Measurements from ENCODE around the gene ROCK1. TPM values are rescaled to one million over a fixed set of nuclear protein-coding genes. Genes with fewer than 3 reads are reported as not detected.

Gene ROCK1
- total RNA-seq, 1 donor from 2014 or later: 31.3 TPM

DNA sequence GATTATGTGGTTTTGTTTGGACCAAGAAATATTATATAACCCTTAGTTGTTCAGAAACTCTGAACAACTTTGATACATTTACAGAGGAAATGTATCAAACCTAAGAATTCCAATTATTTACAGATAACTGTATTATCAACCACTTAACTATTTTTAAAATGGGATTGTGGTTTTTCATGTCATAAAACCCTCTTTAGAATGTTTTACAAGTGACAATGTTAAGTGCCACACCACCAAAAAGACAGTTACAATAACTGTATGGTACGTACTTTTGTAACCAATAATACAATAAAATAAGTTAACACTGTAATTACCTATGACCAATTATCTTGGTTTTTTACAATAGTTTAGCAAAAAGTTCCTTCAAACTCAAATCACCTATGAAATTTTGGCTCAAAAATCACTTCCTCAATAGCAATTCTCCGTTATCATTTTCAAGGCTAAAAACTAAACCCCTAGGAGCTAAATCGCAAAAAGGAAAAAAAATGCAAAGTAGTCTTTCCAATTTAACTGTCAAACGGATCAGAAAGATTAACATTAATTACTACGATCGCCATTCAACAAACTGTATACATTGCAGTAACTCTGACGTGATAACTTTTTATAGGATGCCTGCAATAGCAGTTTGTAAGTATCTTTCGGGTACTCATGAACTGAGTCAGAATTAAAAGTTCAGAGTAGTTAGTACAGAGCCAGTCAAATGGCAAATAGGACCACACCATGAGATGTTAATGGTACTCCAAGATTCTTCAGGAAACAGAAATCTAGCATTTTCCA is 1.5 kb downstream of the ROCK1 start:
- peak in 1 of 2 donors; percentile 10 for DNase-seq (ENCODE audit: low read depth in 2 of 2)

DNA sequence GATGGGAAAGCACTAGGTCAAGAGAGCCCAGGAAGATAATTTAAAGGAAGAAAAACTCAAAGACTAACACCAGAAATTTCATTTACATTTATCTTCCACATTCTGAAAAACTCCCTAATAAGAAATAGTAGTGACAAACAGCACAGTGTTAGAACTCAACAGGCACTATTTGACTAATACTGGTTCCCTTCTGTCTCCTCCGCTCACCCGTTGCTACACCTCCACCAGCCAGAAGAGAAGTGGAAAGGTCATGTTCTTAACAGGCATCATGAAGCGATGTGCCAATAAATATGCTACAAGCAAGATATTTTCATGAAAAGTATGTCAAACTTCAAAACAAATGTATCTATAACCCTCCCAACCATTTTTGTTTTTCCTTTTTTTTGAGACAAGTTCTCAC is 5.7 kb downstream of the ROCK1 start:
- no peak for DNase-seq (ENCODE audit: low read depth in 2 of 2)

- DNase-seq (ENCODE audit: low read depth in 2 of 2): no peak
Observed at GRCh38 chr18:21101172-21101571, 10.4 kb downstream of the ROCK1 start.

GRCh38 chr18:21100678-21101077 is 10.9 kb downstream of the ROCK1 start:
- DNase-seq (ENCODE audit: low read depth in 2 of 2): no peak

GRCh38 chr18:21100146-21100545 is 11.5 kb downstream of the ROCK1 start:
- DNase-seq (ENCODE audit: low read depth in 2 of 2): peak in 1 of 2 donors; percentile 12

DNA sequence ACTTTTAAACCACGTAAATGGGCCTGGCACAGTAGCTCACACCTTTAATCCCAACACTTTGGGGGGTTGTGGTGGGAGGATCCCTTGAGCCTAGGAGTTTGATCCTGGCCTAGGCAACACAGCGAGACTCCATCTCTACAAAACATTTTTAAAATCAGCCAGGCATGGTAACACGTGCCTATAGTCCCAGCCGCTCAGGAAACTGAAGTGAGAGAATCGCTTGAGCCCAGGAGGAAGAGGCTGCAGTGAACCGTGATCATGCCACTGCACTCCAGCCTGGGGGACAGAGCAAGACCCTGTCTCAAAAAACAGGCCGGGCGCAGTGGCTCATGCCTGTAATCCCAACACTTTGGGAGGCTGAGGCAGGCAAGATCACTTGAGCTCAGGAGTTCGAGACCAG is 12.2 kb downstream of the ROCK1 start:
- DNase-seq (ENCODE audit: low read depth in 2 of 2): no peak

- DNase-seq (ENCODE audit: low read depth in 2 of 2): no peak
Observed at GRCh38 chr18:21096760-21097159, 14.9 kb downstream of the ROCK1 start.

DNA sequence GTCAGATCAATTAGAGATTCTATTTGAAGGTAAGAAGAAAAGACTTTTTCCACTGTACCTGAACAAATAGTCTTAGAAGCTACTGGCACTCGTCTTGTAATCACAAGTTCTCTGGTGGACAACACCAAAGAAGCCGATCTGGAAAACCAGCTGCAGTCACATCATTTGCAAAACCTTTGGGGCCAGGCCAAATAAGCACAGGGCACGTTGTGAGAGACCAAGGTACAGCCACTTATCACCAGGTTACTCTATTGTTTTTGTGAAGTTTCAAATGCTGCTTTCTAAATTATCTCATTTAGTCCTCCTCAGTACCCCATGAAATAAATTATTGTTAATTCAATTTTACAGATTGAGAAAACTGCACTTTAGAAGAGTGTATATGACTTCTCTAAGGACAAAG is 18.5 kb downstream of the ROCK1 start:
- DNase-seq (ENCODE audit: low read depth in 2 of 2): no peak

DNA sequence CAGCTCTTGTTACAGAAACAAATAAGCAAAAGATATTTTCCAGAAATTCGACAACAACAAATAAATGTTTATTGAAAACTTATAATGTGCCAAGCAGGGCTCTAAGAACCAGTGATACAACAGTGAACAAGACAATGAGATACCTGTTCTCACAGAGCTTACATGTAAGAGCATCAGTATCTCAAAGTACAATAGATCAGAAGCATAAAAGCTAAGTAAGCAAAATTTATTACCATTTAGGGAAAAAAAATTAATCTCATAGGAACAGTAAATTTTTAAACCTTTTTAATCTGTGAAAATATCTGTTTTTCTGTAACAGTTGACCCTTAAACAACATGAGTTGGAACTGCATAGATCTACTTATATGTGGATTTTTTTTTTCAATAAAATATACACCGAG is 20.9 kb downstream of the ROCK1 start:
- no peak for DNase-seq (ENCODE audit: low read depth in 2 of 2)

DNA sequence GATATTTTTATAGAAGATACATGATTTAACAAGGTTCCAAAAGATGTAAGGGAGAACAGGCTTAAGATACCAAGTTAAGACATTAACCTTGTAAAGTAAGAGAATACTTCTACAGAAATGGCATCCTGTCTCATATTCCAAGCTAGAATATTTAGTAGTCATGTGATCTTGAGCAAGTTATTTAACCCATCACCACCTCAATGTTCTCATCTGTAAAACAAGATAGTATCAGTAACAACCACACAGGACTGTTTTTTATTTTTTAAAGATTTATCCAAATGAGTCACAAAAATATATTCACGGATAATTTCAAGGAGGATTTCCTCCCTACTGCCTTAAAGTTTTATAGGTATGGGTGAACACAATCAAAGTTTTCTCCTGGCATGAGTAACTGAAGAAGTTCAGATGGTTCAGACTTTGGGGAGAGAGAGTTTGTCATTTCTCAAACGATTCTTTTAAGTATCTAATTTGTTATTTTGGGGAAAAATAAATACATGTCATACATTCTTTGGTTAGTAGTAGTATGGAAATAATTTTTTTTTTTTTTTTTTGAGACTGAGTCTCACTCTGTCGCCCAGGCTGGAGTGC is 25.9 kb downstream of the ROCK1 start:
- DNase-seq (ENCODE audit: low read depth in 2 of 2): no peak

DNA sequence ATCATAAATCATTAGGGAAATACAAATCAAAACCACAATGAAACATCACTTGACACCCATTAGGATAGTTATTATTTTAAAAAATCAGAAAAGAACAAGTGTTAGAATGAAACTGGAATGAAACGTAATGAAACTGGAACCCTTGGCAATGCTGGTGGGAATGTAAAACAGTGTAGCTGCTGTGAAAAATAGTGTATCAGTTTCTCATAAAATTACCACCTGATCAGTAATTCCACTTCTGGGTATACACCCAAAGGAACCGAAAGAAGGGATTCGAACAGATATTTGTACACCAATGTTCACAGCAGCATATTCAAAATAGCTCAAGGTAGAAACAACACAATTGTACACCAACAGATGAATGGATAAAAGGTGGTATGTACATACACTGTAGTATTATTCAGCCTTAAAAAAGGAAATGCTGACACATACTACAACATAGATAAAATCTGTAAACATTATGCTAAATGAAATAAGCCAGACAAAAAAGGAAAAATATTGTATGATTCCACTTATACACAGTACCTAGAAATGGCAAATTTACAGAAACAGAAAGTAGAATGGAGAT is 27.0 kb downstream of the ROCK1 start:
- DNase-seq (ENCODE audit: low read depth in 2 of 2): no peak

DNA sequence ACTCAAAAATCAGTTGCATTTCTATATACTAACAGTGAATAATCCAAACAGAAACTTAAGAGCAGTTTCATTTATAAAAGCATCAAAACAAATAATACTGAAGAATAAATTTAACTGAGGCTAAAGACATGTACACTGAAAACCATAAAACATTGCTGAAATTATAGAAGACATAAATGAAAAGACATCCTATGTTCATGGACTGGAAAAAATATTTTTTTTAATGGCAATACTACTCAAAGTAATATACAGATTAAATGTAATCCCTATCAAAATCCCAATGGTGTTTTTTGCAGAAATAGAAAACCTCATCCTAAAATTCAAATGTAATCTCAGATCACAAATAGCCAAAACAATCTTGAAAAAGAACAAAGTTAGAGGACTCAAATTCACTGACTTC is 28.6 kb downstream of the ROCK1 start:
- no peak for DNase-seq (ENCODE audit: low read depth in 2 of 2)

DNA sequence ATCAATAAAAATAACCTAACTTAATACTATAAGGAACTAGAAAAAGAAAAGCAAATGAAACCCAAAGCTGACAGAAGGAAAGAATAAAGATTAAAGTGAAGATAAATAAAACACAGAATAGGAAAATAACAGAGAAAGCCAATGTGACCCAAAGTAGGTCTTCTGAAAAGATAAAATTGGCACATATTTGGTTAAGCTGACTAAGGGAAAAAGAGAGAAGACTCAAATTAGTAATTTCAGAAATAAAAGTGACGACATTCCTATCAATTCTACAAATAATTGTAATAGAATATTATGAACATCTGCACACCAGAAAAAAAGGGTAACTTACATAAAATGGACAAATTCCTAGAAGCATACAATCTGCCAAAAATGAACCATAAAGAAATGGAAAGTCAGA is 30.2 kb downstream of the ROCK1 start:
- DNase-seq (ENCODE audit: low read depth in 2 of 2): no peak

DNA sequence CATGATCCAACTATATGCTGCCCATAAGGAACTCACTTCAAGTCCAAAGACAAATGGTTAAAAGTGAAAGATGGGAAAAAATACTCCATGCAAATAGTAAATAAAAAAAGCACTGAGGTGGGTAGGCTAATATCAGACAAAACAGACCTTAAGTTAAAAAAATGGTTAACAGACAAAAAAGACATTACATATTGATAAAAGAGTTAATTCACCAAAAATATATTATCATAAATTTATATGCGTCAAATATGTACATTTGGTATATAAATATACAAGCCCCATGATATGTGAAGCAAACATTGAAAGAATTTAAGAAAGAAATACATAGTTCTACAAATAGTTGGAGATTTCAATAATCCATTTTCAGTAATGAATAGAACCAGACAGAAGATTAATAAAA is 31.0 kb downstream of the ROCK1 start:
- DNase-seq (ENCODE audit: low read depth in 2 of 2): no peak

DNA sequence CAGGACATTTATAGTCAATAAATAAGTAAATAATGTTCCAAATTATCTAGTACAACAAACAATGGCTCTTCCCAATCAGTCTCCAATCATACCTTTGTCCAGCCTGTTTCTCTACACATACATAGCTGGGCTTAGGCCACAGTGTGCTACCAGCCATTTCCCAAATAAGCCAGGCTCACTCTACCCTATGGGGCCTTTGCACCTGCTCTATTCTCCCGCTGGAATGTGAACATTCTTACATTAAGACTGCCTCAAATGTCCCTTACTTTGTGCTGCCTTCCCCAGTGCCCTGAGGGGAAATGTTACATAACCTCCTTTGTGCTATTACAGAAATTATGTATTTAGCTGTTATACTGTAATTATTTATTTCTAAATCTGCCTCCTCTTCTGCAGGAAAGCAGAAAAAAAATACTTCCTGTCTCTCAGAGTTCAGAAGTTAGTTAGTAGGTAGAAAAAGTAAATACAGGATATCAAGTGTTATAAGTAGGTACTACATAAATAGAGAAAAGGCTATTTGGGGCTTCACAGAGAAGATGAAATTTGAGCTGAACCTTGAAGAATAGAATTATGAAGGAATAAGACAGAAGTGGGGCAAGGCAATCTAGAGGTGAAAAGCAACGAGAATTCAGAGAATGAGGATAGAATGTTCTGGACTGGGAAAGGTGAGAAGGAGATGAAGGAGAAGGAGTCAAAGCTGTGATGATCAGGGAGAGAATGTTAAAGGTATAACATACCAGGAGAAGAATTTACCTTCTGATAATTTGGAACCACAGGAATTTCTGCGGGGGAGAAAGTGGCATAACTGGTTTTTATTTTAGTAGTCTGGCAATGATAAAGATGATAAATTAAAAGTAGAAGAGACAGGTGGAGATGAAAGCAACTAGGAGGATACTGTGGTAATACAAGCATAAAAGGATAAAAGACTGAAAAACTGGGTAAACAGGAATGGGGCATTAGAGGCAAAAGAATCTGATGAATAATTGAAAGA is 37.0 kb downstream of the ROCK1 start:
- peak in 1 of 2 donors; percentile 9 for DNase-seq (ENCODE audit: low read depth in 2 of 2)

- DNase-seq (ENCODE audit: low read depth in 2 of 2): peak in 1 of 2 donors; percentile 5
Observed at GRCh38 chr18:21073180-21073579, 38.4 kb downstream of the ROCK1 start.

DNA sequence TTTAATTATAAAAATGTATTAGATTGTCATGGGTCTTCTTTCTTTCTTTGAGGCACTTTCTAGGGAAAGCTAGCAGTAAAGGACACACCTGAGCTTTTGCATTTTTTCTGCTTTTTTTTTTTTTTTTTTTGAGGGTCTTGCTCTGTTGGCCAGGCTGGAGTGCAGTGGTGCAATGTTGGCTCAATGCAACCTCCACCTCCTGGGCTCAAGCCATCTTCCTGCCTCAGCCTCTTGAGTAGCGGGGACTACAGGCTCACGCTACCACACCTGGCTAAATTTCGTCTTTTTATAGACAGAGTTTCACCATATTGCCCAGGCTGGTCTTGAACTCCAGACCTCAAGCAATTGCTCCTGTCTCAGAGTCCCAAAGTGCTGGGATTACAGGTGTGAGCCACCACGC is 40.5 kb downstream of the ROCK1 start:
- no peak for DNase-seq (ENCODE audit: low read depth in 2 of 2)

DNA sequence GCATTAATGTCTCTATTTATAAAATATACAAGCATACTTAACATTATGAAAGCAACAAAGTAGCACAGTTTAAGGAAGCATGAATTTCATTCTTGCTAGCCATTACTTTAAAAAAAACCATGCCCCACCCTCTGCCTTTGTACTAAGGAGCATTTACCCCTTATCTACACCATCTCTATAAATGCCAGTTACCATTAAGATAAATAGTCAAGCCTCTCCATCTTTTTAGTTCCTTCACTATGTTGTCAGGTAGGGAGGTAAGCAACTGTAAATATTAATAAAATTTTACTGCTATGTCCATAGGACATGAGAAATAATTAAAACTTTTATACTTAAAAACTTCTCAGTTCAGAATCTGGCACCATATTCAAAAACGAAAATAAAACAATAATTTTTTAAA is 42.1 kb downstream of the ROCK1 start:
- DNase-seq (ENCODE audit: low read depth in 2 of 2): no peak

GRCh38 chr18:21064347-21064746 is 47.3 kb downstream of the ROCK1 start:
- no peak for DNase-seq (ENCODE audit: low read depth in 2 of 2)

GRCh38 chr18:21063011-21063410 is 48.6 kb downstream of the ROCK1 start:
- DNase-seq (ENCODE audit: low read depth in 2 of 2): no peak

DNA sequence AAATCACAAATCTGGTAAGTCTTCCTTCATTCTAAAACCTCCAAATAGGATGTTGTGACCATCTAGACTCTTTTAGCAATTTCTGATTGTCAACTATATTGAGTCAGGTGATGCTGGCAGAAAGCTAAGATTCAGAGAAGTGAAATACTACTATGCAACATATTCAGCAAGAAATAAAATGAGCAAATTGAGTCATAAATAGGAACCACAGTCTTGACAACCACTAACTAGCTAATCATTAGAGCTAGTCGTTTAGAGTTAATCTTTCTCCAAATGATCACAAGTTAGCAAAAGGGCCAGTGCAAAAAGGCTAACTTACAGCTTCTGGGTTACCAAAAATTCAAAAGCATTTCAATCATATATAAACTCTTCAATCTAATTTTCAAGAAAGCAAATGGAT is 54.5 kb downstream of the ROCK1 start:
- no peak for DNase-seq (ENCODE audit: low read depth in 2 of 2)

DNA sequence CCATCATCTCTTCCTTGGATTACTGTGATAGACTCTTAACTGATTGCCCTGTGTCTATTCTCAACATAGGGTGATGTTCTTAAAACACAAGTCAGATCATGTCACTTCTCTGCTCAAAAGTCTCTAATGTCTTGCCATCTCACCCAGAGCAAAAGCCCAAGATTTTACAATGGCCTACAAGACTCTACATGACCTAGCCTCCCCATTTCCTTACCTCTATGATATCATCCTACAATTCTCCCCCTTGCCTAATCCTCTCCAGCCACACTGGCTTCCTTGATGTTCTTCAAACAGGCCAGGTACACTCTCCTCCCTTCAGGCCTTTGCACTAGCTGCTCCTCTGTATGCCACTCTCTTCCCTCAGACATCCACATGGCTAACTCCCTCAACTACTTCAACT is 55.1 kb downstream of the ROCK1 start:
- no peak for DNase-seq (ENCODE audit: low read depth in 2 of 2)

Measured in lung microvascular endothelial cell (primary cell).